HepG2 (cell line): ENCODE data around the gene KRT15. TPM values are rescaled to one million over a fixed set of nuclear protein-coding genes. Genes with fewer than 3 reads are reported as not detected.

ENCODE experiments used
- AGO1 ChIP-seq: fragments of 200-400 bp; formaldehyde crosslinking; IDR thresholded peaks from 2 replicates; pipeline ENCODE4 v1.6.1; 2017; ENCODE audit warnings: mild to moderate bottlenecking, low read depth, low read length, moderate library complexity; ENCODE audit not compliant: poor library complexity, severe bottlenecking
- CREB1 ChIP-seq, 2 experiments: fragments of 450-650 bp in 1 of 2; IDR thresholded peaks; 2 replicates each; pipeline ENCODE4 v1.6.1; 2016 to 2017; ENCODE audit warnings: control low read depth in 1 of 2, mild to moderate bottlenecking in 1 of 2, missing compliant biosample characterization in 1 of 2, missing genetic modification characterization in 1 of 2
- FOXA1 ChIP-seq, 2 experiments: fragments of 450-650 bp in 1 of 2; sonication (generic) in 1 of 2; formaldehyde crosslinking in 1 of 2; IDR thresholded peaks; 2 replicates each; pipeline versions ENCODE4 v1.4.0 to v1.6.1; 2016 to 2020; ENCODE audit warnings: missing genetic modification reagents in 1 of 2
- PITX1 ChIP-seq: sonication (generic); formaldehyde crosslinking; IDR thresholded peaks from 2 replicates; pipeline ENCODE4 v1.5.1; 2020; ENCODE audit warnings: mild to moderate bottlenecking, missing genetic modification reagents
- SP4 ChIP-seq: sonication (generic); formaldehyde crosslinking; IDR thresholded peaks from 2 replicates; pipeline ENCODE4 v1.8.1; 2023; ENCODE audit warnings: mild to moderate bottlenecking, missing genetic modification reagents
- TRAFD1 ChIP-seq: sonication (generic); formaldehyde crosslinking; IDR thresholded peaks from 2 replicates; pipeline ENCODE4 v1.5.1; 2020; ENCODE audit warnings: missing genetic modification reagents, mild to moderate bottlenecking, borderline replicate concordance
- ZNF280D ChIP-seq: sonication (generic); formaldehyde crosslinking; IDR thresholded peaks from 2 replicates; pipeline ENCODE4 v1.5.1; 2020; ENCODE audit warnings: mild to moderate bottlenecking, missing genetic modification reagents
- ZNF451 ChIP-seq: sonication (generic); formaldehyde crosslinking; IDR thresholded peaks from 2 replicates; pipeline ENCODE4 v1.5.0; 2020; ENCODE audit warnings: mild to moderate bottlenecking, missing genetic modification reagents
- ZNF879 ChIP-seq: sonication (generic); formaldehyde crosslinking; IDR thresholded peaks from 2 replicates; pipeline ENCODE4 v1.8.1; 2023; ENCODE audit warnings: missing genetic modification reagents
- ZNF891 ChIP-seq: sonication (generic); formaldehyde crosslinking; IDR thresholded peaks from 2 replicates; pipeline ENCODE4 v1.5.0; 2020; ENCODE audit warnings: mild to moderate bottlenecking, missing genetic modification reagents
- polyA plus RNA-seq, 8 experiments: library from polyadenylated mRNA; depleted of rRNA in 3 of 8; stranded (reverse) in 7 of 8; unstranded in 1 of 8; fragments of >200 nt; fragmentation: Illumina TruSeq in 4 of 8; extraction: Trizol in 4 of 8; gene quantifications; 2 replicates each; pipeline versions ENCODE4 v1.2.1 to v1.2.3, GENCODE V29; 2011 to 2016; ENCODE audit warnings: low read depth in 4 of 8, missing spikeins in 1 of 8, mixed read lengths in 1 of 8; ENCODE audit not compliant: insufficient read depth in 1 of 8
- total RNA-seq, 5 experiments: library from RNA; depleted of rRNA; stranded (reverse); fragments of >200 nt; fragmentation: Illumina TruSeq; extraction: Trizol; gene quantifications; 2 replicates each; pipeline ENCODE4 v1.2.3, GENCODE V29; 2016; ENCODE audit warnings: low read depth in 1 of 5
- TF ChIP-seq, protein P1 (sequence below): sonication (generic); formaldehyde crosslinking; conservative IDR thresholded peaks from 2 replicates; pipeline ENCODE4 v1.4.0; 2020; ENCODE audit warnings: mild to moderate bottlenecking, missing genetic modification reagents, moderate library complexity
- TF ChIP-seq, protein P2 (sequence below): IDR thresholded peaks from 2 replicates; pipeline ENCODE4 v1.6.1; 2012; ENCODE audit warnings: inconsistent platforms
- TF ChIP-seq, protein P3 (sequence below): sonication (generic); formaldehyde crosslinking; IDR thresholded peaks from 2 replicates; pipeline ENCODE4 v1.9.0; 2022; ENCODE audit warnings: missing genetic modification reagents, mild to moderate bottlenecking, borderline replicate concordance

Gene KRT15
- total and polyA plus RNA-seq, 2 of the 13 experiments (the other 11 are each of a cell fraction or from before 2014, with no cell fraction given): 0.46 to 0.63 TPM

GRCh38 chr17:41548844-41549595 lies 30.3 kb upstream of the KRT15 start (continued):
- TF ChIP-seq, protein P1, sequence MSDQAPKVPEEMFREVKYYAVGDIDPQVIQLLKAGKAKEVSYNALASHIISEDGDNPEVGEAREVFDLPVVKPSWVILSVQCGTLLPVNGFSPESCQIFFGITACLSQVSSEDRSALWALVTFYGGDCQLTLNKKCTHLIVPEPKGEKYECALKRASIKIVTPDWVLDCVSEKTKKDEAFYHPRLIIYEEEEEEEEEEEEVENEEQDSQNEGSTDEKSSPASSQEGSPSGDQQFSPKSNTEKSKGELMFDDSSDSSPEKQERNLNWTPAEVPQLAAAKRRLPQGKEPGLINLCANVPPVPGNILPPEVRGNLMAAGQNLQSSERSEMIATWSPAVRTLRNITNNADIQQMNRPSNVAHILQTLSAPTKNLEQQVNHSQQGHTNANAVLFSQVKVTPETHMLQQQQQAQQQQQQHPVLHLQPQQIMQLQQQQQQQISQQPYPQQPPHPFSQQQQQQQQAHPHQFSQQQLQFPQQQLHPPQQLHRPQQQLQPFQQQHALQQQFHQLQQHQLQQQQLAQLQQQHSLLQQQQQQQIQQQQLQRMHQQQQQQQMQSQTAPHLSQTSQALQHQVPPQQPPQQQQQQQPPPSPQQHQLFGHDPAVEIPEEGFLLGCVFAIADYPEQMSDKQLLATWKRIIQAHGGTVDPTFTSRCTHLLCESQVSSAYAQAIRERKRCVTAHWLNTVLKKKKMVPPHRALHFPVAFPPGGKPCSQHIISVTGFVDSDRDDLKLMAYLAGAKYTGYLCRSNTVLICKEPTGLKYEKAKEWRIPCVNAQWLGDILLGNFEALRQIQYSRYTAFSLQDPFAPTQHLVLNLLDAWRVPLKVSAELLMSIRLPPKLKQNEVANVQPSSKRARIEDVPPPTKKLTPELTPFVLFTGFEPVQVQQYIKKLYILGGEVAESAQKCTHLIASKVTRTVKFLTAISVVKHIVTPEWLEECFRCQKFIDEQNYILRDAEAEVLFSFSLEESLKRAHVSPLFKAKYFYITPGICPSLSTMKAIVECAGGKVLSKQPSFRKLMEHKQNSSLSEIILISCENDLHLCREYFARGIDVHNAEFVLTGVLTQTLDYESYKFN (CRISPR knock-in tag): 0 out of 2 replicates have a peak, but pooled peaks have one; percentile 10
- TF ChIP-seq SP4 (CRISPR knock-in tag) (peak; percentile 63; the same call in 1 of the 2 replicates), ZNF891 (CRISPR knock-in tag) (no peak; the same call in 1 of the 2 replicates), ZNF879 (CRISPR knock-in tag) (no peak), FOXA1 (IDR thresholded peaks at IDR 0.05) (no peak), FOXA1 (CRISPR knock-in tag; IDR thresholded peaks at IDR 0.05) (no peak; the same call in 1 of the 2 replicates), CREB1 (IDR thresholded peaks at IDR 0.05) (no peak), CREB1 (CRISPR knock-in tag; IDR thresholded peaks at IDR 0.05) (peak; percentile 41; the same call in 1 of the 2 replicates), ZNF451 (CRISPR knock-in tag) (0 out of 2 replicates have a peak, but pooled peaks have one; percentile 63), AGO1 (peak; percentile 31), PITX1 (CRISPR knock-in tag) (peak; percentile 72), TRAFD1 (CRISPR knock-in tag) (no peak), ZNF280D (CRISPR knock-in tag) (peak; percentile 84; the same call in 1 of the 2 replicates)
- TF ChIP-seq, protein P2, sequence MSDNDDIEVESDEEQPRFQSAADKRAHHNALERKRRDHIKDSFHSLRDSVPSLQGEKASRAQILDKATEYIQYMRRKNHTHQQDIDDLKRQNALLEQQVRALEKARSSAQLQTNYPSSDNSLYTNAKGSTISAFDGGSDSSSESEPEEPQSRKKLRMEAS: peak; percentile 35; the same call in 1 of the 2 replicates
- TF ChIP-seq, protein P3, sequence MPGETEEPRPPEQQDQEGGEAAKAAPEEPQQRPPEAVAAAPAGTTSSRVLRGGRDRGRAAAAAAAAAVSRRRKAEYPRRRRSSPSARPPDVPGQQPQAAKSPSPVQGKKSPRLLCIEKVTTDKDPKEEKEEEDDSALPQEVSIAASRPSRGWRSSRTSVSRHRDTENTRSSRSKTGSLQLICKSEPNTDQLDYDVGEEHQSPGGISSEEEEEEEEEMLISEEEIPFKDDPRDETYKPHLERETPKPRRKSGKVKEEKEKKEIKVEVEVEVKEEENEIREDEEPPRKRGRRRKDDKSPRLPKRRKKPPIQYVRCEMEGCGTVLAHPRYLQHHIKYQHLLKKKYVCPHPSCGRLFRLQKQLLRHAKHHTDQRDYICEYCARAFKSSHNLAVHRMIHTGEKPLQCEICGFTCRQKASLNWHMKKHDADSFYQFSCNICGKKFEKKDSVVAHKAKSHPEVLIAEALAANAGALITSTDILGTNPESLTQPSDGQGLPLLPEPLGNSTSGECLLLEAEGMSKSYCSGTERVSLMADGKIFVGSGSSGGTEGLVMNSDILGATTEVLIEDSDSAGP (CRISPR knock-in tag): peak; percentile 93
